ENCODE results near the gene ITGB6.

GRCh38 chr2:160145471-160145870 lies 54.6 kb downstream of the ITGB6 start:
- TF ChIP-seq CTCF (conservative IDR thresholded peaks at IDR 0.05) (no peak), ZFX (IDR thresholded peaks at IDR 0.05) (no peak)

All from C4-2B (cell line).